Measurements from ENCODE around the gene ZNF740.

- TF ChIP-seq CTCF (IDR thresholded peaks at IDR 0.05 in 2 of 3, conservative IDR thresholded peaks at IDR 0.05 in 1 of 3; ENCODE audit: control insufficient read depth in 2 of 3, extremely low read depth in 1 of 3, insufficient read depth in 1 of 3, low read depth in 3 of 3, low read length in 3 of 3) (0 out of 6 replicates have a peak, but pooled peaks of 1 of the 3 experiments have one; percentile 3), WRNIP1 (IDR thresholded peaks at IDR 0.05; ENCODE audit: borderline replicate concordance, low read depth, low read length) (no peak), HDAC6 (IDR thresholded peaks at IDR 0.05; ENCODE audit: unreplicated experiment) (no peak), POLR2A (IDR thresholded peaks at IDR 0.05; ENCODE audit: low read depth, low read length) (peak; percentile 97), ZNF274 (IDR thresholded peaks at IDR 0.05; ENCODE audit: insufficient read depth, insufficient read length) (no peak), RFX5 (IDR thresholded peaks at IDR 0.05; ENCODE audit: low read depth, low read length) (no peak), ETV6 (conservative IDR thresholded peaks at IDR 0.05 in 1 of 2, IDR thresholded peaks at IDR 0.05 in 1 of 2; ENCODE audit: borderline replicate concordance in 1 of 2, low read depth in 1 of 2) (peak in 1 of 2 experiments; percentile 64; a peak in 2 of 4 replicates), SMC3 (IDR thresholded peaks at IDR 0.05; ENCODE audit: borderline replicate concordance, low read length) (no peak), EGR1 (IDR thresholded peaks at IDR 0.05; ENCODE audit: borderline replicate concordance in 1 of 2, low read depth in 2 of 2, low read length in 2 of 2) (0 out of 3 replicates have a peak, but pooled peaks of 1 of the 2 experiments have one; percentile 5), CBX5 (IDR thresholded peaks at IDR 0.05; ENCODE audit: low read depth) (no peak), MXI1 (IDR thresholded peaks at IDR 0.05; ENCODE audit: low read depth, low read length) (no peak), ATF3 (IDR thresholded peaks at IDR 0.05; ENCODE audit: borderline replicate concordance, extremely low read depth, low read depth, low read length) (no peak), HCFC1 (IDR thresholded peaks at IDR 0.05; ENCODE audit: low read length) (no peak)
Observed at GRCh38 chr12:53207042-53207441, 26.5 kb downstream of the ZNF740 start, which contains the start of gene ITGB7.

All from GM12878 (cell line).